HEK293T (cell line): ENCODE data around the gene PEX14.

ENCODE experiments used
- CTCF ChIA-PET: fragments of 350-600 bp; formaldehyde crosslinking; extraction: SDS; loops from one replicate; lab custom pipeline; 2021; ENCODE audit warnings: antibody characterized with exemption, inconsistent platforms; lab: Yijun Ruan, JAX
- POLR2A ChIA-PET: fragments of 350-600 bp; formaldehyde crosslinking; extraction: SDS; loops from one replicate; lab custom pipeline; 2020; ENCODE audit warnings: antibody characterized with exemption, inconsistent platforms; lab: Yijun Ruan, JAX
- DNase-seq: peaks from one replicate; pipeline ENCODE4 v3.0.0; 2012; ENCODE audit warnings: mixed read lengths; ENCODE audit errors: extremely low spot score
- ARNT ChIP-seq: fragments of 450-650 bp; IDR thresholded peaks from 2 replicates; pipeline ENCODE4 v1.6.1; 2017; ENCODE audit warnings: mild to moderate bottlenecking
- BHLHE40 ChIP-seq: fragments of 450-650 bp; IDR thresholded peaks from 2 replicates; pipeline ENCODE4 v1.6.1; 2016; ENCODE audit warnings: mild to moderate bottlenecking, moderate library complexity, borderline replicate concordance
- CTBP1 ChIP-seq: fragments of 450-650 bp; IDR thresholded peaks from 2 replicates; pipeline ENCODE4 v1.6.1; 2016; ENCODE audit warnings: borderline replicate concordance
- ELF4 ChIP-seq: fragments of 450-650 bp; IDR thresholded peaks from 2 replicates; pipeline ENCODE4 v1.6.1; 2017; ENCODE audit warnings: antibody characterized with exemption
- FOXA1 ChIP-seq: fragments of 450-650 bp; IDR thresholded peaks from 2 replicates; pipeline ENCODE4 v1.6.1; 2016; ENCODE audit warnings: mild to moderate bottlenecking
- FOXK2 ChIP-seq: fragments of 450-650 bp; IDR thresholded peaks from 2 replicates; pipeline ENCODE4 v1.6.1; 2016; ENCODE audit warnings: mild to moderate bottlenecking
- FOXM1 ChIP-seq: fragments of 450-650 bp; IDR thresholded peaks from 2 replicates; pipeline ENCODE4 v1.6.1; 2017; ENCODE audit warnings: mild to moderate bottlenecking, borderline replicate concordance
- HDGF ChIP-seq: fragments of 450-650 bp; IDR thresholded peaks from 2 replicates; pipeline ENCODE4 v1.6.1; 2017; ENCODE audit warnings: antibody characterized with exemption, borderline replicate concordance
- L3MBTL2 ChIP-seq: fragments of 450-650 bp; conservative IDR thresholded peaks from 2 replicates; pipeline ENCODE4 v1.6.1; 2016; ENCODE audit warnings: mild to moderate bottlenecking
- LEF1 ChIP-seq: fragments of 450-650 bp; IDR thresholded peaks from 2 replicates; pipeline ENCODE4 v1.6.1; 2017; ENCODE audit warnings: mild to moderate bottlenecking, borderline replicate concordance
- NFRKB ChIP-seq: fragments of 450-650 bp; IDR thresholded peaks from 2 replicates; pipeline ENCODE4 v1.6.1; 2016; ENCODE audit warnings: mild to moderate bottlenecking, moderate library complexity
- SP1 ChIP-seq: fragments of 450-650 bp; IDR thresholded peaks from 2 replicates; pipeline ENCODE4 v1.6.1; 2017
- SUZ12 ChIP-seq: fragments of 450-650 bp; IDR thresholded peaks from 2 replicates; pipeline ENCODE4 v1.6.1; 2016; ENCODE audit warnings: mild to moderate bottlenecking
- TARDBP ChIP-seq: fragments of 450-650 bp; IDR thresholded peaks from 2 replicates; pipeline ENCODE4 v1.6.1; 2016
- ZNF384 ChIP-seq: fragments of 450-650 bp; IDR thresholded peaks from 2 replicates; pipeline ENCODE4 v1.6.1; 2016
- TF ChIP-seq, protein P1 (sequence below): fragments of 450-650 bp; IDR thresholded peaks from 2 replicates; pipeline ENCODE4 v1.6.1; 2016

PEX14 gene

DNA sequence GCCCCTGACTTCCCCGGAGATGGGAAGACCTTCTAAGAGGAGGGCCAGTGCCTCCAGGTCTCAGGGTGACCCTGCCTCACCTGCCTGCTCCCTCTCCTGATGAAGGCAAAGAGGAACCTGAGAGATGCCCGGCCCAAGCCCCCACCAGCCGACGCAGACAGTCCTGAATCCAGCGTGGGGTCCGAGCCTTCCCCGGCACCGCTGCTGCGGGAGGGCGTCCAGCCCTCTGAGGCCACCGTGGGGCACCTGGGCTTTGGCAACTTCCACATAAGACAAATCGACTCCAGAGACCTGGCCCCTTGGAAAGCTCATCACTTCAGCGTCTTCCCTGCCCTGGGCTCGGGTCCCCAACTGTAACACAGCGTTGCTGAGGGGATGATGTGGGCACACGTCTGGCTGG is 199.5 kb downstream of the PEX14 start:
- ChIA-PET POLR2A (no interaction called here), CTCF (no interaction called here)
- no peak for TF ChIP-seq BHLHE40
- no peak for TF ChIP-seq FOXK2
- TF ChIP-seq SP1, result no peak
- TF ChIP-seq, protein P1, sequence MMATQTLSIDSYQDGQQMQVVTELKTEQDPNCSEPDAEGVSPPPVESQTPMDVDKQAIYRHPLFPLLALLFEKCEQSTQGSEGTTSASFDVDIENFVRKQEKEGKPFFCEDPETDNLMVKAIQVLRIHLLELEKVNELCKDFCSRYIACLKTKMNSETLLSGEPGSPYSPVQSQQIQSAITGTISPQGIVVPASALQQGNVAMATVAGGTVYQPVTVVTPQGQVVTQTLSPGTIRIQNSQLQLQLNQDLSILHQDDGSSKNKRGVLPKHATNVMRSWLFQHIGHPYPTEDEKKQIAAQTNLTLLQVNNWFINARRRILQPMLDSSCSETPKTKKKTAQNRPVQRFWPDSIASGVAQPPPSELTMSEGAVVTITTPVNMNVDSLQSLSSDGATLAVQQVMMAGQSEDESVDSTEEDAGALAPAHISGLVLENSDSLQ, result no peak
- no peak for TF ChIP-seq ELF4
- DNase-seq, result no peak

DNA sequence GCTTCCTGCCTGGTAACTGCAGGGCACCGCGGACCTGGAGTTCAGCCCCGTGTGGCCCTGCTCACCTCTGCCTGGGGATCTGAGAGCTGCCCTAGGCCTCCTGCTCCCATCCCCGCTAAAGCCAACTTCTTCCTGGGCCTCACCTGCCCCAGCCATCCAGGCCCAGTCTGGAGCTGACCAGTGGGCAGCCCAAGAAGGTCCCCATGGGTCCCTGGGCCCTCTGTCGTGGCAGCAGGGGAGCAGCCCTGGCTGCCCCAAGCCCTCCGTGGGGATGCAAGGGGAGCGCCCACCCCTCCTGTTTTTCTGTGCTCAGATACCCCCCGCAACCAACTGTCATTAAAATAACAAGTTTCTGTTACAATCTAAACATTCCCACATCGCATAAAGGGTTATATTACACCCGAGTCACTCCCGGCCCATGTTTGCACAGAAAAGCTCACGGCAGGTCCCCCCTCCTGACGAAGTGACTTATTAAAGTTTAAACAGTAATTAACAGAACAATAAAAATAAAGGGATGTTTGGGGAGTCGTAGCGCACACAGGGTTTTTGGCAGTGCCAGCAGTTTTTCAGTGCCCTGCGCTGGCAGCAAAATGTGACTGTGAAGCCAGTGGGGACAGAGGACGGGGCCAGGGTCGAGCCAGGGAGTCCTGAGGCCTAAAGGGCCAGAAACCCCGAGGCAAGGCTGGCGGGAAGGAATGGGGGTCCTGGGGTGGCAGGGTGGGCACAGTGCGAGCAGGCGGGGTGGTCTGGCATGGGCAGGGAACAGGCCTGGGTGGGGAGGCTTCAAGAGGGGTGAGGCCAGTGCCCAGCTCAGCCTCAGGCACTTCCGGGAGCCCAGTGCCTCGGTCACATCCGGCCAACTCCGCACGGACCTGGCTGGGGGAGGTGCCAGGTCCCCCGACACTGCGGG is 200.2 kb downstream of the PEX14 start:
- ChIA-PET CTCF (no interaction called here), POLR2A (no interaction called here)
- no peak for DNase-seq
- TF ChIP-seq LEF1 (no peak), FOXK2 (no peak), ARNT (no peak), NFRKB (no peak), CTBP1 (no peak)

DNA sequence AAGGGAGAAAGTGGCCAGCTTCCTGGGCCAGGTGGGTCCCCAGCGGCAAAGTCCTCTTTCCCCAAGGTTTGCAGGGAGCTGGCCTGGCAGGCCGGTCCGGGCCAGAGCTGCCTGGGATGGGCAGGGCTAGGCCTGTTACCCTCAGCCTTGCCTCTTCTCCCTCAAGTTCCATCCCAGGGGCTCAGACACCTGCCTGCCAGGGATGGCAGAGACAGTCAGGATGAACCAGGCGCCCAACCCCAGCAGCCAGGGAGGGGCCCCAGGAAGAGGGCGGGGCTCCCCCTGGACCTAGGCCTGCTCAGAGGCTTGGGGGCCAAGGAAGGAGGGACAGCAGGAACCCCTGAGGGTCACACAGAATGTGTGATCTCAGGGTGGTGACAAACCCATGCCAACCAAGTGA is 201.1 kb downstream of the PEX14 start:
- no peak for TF ChIP-seq HDGF
- TF ChIP-seq, protein P1, result no peak
- TF ChIP-seq SUZ12, result no peak
- TF ChIP-seq FOXK2, result no peak
- TF ChIP-seq ZNF384, result no peak
- TF ChIP-seq ELF4, result no peak
- TF ChIP-seq L3MBTL2, result no peak
- TF ChIP-seq LEF1, result no peak
- no peak for TF ChIP-seq FOXM1
- TF ChIP-seq SP1, result no peak
- TF ChIP-seq CTBP1, result no peak
- TF ChIP-seq ARNT, result no peak
- no peak for TF ChIP-seq FOXA1
- no peak for TF ChIP-seq NFRKB
- TF ChIP-seq TARDBP, result no peak
- TF ChIP-seq BHLHE40, result no peak
- no peak for DNase-seq
- ChIA-PET CTCF (interaction anchor here (0.6 to 1.0 kb wide), 2 partner anchors 166 to 550 kb away, joined by 3 to 5 read pairs; no protein-coding TSS in a partner anchor), POLR2A (no interaction called here)

DNA sequence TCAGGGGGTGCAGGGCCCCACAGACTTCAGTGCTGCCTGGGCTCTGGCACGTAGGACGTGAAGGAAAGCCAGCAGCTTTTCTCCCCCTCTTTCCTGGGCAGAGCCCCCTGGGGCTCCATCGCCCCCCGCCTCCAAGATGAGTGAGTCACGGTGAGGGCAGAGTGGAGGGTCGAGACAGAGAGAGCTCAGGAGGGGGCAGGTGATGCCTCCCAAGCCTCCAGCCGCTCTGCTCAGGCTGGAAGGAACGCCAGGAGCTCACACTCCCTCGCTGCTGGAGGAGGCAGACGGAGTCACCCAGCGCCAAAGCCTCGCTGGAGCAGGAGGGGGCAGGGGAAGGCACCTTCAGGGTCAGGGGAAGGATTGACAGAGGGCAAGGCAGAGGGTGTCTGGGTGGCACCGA is 202.2 kb downstream of the PEX14 start:
- TF ChIP-seq ZNF384 (no peak), SUZ12 (no peak), BHLHE40 (no peak), FOXK2 (no peak), HDGF (no peak), ELF4 (no peak), FOXA1 (no peak), ARNT (no peak), CTBP1 (no peak), TARDBP (no peak), NFRKB (no peak), FOXM1 (no peak), SP1 (no peak), L3MBTL2 (no peak)
- TF ChIP-seq, protein P1, result no peak
- no peak for DNase-seq
- ChIA-PET CTCF (interaction anchor here (0.6 to 0.8 kb wide), 2 partner anchors 141 to 190 kb away, joined by 3 read pairs; no protein-coding TSS in a partner anchor), POLR2A (no interaction called here)

DNA sequence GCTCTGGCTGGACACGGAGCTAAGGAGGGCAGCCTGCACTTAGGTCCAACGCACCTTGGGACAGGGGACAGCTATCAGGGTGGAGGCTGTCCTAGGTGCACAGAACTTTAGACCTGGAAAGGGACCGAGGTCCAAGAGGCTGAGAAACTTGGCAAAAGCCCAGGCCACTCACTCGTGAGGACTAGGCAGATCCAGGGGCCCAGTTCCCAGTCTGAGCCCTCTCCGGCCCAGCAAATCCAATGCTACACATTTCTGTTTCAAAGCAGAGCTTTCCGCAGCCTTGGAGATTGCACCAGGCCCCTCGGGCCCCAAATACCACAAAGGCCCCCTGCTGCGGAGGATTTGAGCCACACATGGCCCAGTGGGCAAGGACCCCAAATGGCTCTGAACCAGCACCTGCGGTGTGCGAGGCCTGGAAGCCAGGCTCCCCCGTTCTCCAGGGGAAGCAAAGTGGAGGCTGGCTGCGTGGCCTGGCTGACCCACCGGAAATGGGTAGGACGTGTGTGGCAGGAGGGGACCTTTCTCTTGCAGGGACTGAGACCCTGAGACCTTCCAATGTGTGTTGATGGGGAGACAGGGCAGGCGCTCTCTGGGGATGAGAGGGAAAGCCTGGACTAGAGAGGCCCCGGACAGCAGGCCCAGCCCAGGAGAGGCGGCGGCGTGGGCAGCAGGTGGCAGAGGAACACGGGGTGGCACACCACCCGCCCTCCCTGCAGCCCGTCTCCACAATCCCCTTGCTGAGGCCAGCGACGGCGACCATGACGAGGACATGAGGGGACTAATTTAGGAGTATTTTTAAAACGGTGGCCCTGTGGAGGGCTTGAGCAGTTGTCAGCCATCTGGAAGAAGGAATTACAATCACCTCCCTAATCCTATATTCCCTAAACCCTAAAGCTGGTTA is 203.0 kb downstream of the PEX14 start:
- ChIA-PET POLR2A (no interaction called here), CTCF (interaction anchor here (0.6 to 0.8 kb wide), 2 partner anchors 140 to 190 kb away, joined by 3 read pairs; no protein-coding TSS in a partner anchor)
- no peak for TF ChIP-seq FOXA1
- no peak for TF ChIP-seq FOXK2
- no peak for TF ChIP-seq SP1
- TF ChIP-seq CTBP1, result no peak
- TF ChIP-seq ARNT, result no peak
- TF ChIP-seq L3MBTL2, result no peak
- TF ChIP-seq HDGF, result no peak
- no peak for TF ChIP-seq FOXM1
- TF ChIP-seq, protein P1, result no peak
- TF ChIP-seq LEF1, result no peak
- no peak for TF ChIP-seq BHLHE40
- TF ChIP-seq SUZ12, result no peak
- no peak for TF ChIP-seq ELF4
- TF ChIP-seq ZNF384, result no peak
- no peak for TF ChIP-seq TARDBP
- no peak for TF ChIP-seq NFRKB
- no peak for DNase-seq
